Keratinocyte (primary cell): ENCODE results near the gene KCNK10.

Source experiments
- EZH2 ChIP-seq: IDR thresholded peaks from one replicate; pipeline ENCODE4 v1.6.1; 2012; ENCODE audit warnings: inconsistent platforms, mild to moderate bottlenecking, low read length, moderate library complexity
- TF ChIP-seq, protein P1 (sequence below), 3 experiments: IDR thresholded peaks in 1 of 3; conservative IDR thresholded peaks in 1 of 3; optimal IDR thresholded peaks in 1 of 3; 2 replicates in 2 of 3; 3 replicates in 1 of 3; pipeline versions ENCODE3 to v1.5.1; 2011; ENCODE audit warnings: low read length in 3 of 3, mild to moderate bottlenecking in 3 of 3, moderate library complexity in 2 of 3, control low read depth in 1 of 3, inconsistent platforms in 1 of 3; ENCODE audit not compliant: insufficient read depth in 2 of 3; ENCODE audit errors: extremely low read depth in 1 of 3

GRCh38 chr14:88199882-88200281 lies 123.2 kb downstream of the KCNK10 start:
- TF ChIP-seq, protein P1, sequence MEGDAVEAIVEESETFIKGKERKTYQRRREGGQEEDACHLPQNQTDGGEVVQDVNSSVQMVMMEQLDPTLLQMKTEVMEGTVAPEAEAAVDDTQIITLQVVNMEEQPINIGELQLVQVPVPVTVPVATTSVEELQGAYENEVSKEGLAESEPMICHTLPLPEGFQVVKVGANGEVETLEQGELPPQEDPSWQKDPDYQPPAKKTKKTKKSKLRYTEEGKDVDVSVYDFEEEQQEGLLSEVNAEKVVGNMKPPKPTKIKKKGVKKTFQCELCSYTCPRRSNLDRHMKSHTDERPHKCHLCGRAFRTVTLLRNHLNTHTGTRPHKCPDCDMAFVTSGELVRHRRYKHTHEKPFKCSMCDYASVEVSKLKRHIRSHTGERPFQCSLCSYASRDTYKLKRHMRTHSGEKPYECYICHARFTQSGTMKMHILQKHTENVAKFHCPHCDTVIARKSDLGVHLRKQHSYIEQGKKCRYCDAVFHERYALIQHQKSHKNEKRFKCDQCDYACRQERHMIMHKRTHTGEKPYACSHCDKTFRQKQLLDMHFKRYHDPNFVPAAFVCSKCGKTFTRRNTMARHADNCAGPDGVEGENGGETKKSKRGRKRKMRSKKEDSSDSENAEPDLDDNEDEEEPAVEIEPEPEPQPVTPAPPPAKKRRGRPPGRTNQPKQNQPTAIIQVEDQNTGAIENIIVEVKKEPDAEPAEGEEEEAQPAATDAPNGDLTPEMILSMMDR (optimal IDR thresholded peaks at IDR 0.05 in 1 of 3, IDR thresholded peaks at IDR 0.05 in 1 of 3, conservative IDR thresholded peaks at IDR 0.05 in 1 of 3; ENCODE audit: extremely low read depth in 1 of 3, insufficient read depth in 2 of 3, low read length in 3 of 3), result no peak
- TF ChIP-seq EZH2, result no peak
